Erythroblast (primary cell): ENCODE measurements around the gene PRKD3.

ENCODE experiments used
- GATA1 ChIP-seq: IDR thresholded peaks from 2 replicates; pipeline ENCODE4 v1.6.1; 2011; ENCODE audit warnings: low read depth, mild to moderate bottlenecking, control low read depth, low read length, moderate library complexity
- POLR2A ChIP-seq: IDR thresholded peaks from 2 replicates; pipeline ENCODE4 v1.6.1; 2011; ENCODE audit warnings: mild to moderate bottlenecking, low read length

GRCh38 chr2:37291680-37292079 is 33.0 kb downstream of the PRKD3 start:
- TF ChIP-seq POLR2A (no peak), GATA1 (no peak)
